Measurements from ENCODE around the gene ZDHHC11.
"Not testable (repeated sequence)": the region's sequence is repeated elsewhere in the genome, so short reads cannot be mapped to it uniquely, and the experiment has no call there.

The ZDHHC11 gene

DNA sequence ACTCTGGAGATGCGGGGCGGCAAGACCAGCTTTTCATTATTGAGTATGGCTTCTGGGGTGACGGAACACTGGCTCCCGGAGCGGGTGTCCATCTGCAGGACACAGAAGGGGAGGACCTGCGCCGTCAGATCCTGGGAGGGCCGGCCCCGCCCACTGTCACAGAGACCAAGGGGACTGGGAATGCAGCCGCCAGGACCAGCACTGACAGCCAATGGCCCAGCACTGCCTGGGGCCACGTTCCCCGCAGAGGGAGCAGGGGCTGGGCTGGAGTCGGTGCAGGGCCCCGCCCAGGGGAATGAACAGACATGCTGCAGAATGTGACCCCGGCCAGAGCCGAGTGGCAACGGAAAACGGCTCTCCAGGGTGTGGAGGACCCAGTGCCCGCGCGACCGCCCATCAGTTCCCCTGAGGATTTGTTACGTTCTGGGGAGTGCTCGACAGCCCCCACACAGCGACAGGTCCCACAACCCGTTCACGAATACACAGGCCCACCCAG is at the start of gene ZDHHC11:
TSS of gene ZDHHC11 (minus strand) at position 476 of the 496 bp plus-strand sequence. CDS start at position 92, 384 bp downstream.
- no peak for DNase-seq

DNA sequence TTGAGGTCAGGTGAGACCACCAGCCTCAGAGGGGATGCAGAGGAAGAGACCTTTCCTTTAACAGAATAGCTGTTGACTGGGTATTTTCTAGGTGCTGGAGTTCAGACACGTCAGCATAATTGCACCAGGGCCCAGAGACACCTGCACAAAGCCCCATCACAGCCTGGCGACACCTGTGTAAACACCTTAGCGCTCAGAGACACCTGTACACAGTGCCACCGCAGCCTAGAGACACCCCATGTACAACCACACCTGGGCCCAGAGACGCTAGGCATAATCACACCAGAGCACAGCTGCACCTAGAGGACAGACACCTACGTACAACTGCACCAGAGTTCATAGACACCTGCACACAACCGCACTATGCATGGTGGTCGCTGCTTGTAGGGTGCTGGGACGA is 42.9 kb upstream of the ZDHHC11 start:
- DNase-seq: no peak

GRCh38 chr5:893137-893506 is 42.3 kb upstream of the ZDHHC11 start:
- DNase-seq: no peak

GRCh38 chr5:892394-893136 is 41.8 kb upstream of the ZDHHC11 start, which contains the start of the genes BRD9 and TRIP13:
TSS of gene BRD9 (minus strand) at chr5:892801. CDS start at chr5:892657, 144 bp downstream.
TSS of gene TRIP13 (plus strand) at chr5:892884. CDS start at chr5:892999, 115 bp downstream.
- DNase-seq: peak; percentile 85

DNA sequence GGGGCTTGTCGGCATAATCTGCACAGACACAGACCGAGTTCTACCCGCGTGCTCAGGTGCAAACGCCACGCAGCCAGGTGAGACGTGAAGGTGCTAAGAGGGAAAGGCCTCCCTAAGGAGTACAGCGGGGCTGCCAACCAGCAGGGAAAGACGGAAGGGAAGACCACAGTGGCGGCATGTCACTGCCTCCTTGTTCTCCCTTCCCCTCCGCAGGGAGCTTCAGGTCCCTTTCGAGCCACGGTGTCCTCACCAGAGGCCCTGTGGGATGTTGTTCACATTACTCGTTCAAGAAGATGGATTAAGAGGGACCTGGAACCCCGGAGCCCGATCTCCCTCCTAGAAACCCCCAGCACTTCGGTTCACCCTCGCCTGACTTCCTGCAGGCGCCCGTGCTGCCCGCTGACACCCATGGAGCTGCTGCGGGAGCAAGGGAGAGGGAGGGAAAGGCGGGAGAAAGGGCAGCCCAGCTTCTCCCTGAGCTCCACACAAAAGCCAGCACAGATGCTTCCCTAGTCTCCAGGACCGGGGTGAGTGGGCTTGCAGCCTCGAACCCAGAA is 41.1 kb upstream of the ZDHHC11 start:
- DNase-seq: no peak

DNA sequence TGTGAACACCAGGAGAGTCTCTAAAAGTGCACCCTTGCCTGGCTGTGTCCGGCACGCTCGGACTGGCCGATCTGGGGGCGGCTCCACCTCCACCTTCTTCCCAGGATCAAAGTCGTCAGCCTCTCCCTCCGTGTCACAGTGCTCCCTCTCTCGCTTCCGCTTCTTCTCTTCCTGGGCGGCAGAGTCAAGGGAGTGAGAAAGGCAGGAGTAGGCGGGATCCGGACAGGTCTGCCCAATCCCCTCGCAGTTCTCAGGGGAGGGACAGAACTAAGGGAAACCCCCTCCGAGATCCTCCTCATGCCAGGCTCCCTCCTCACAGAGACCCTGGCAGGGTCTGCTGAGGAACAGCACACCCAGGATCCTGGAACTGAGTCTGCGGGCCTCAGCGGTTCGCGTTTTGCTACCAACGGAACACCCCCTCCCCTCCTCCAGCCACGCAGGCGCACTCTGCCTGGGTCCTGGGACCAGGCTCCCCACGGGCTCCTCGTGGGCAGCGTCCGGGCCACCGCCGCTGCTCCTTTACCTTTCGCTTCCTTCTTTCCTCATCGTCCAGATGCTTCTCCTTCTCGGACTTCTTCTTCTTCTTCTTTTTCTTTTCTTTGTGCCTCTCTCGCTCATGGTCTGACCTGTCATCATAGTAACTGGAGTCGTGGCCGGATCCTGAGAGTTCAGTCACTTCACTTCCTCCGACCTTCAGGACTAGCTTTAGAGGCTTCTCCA is 40.5 kb upstream of the ZDHHC11 start:
- DNase-seq: no peak

GRCh38 chr5:889075-889710 is 38.4 kb upstream of the ZDHHC11 start:
- no peak for DNase-seq

GRCh38 chr5:888638-889035 is 37.9 kb upstream of the ZDHHC11 start:
- DNase-seq: no peak

GRCh38 chr5:887947-888637 is 37.3 kb upstream of the ZDHHC11 start:
- no peak for DNase-seq

DNA sequence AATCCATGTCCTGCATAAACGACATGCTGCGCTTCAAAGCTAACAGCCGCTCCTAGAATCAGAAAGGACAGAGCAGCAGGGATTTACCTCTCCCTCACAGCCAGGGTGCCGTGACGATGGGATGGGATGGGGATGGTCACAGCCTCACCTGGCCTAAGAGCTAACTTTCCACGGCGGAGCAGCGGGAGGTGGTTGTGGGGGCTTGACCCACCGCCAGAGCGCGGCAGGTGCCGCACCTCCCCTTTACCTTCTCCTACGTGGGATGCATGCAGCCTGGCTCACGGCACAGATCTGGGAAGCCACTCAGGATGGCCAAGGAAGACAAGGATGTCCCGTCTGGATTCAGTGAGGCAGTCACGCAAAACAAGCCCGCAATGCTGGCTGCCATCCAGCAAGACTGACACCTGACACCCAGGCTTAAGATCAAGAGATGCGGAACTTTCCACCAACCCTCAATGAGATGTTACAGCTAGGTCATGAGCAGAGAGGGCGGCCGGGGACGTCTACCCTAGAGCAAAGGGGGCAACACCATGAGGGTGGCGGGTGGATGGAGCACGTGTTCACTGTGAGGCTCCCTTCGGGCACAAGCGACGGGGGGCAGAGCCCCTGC is 36.0 kb upstream of the ZDHHC11 start:
- no peak for DNase-seq

DNA sequence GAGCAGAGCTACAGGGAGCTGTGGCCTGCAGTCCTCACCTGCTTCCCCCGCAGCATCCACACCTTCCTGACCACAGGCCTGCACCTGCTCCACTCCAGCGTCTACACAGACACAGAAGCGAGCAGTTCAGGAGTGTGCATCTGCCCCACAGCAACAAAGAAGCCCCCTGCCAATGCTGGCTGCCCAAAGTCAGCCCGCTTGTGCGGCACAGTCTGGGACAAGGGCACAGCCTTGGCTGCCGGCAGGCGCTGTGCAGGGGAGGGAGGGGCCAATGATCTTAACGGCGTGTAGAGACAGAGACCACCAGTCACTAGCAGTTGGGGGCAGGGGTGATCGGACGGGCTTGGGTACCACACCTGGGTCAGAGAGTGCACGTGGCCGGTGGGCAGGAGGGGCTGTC is 35.2 kb upstream of the ZDHHC11 start:
- DNase-seq: no peak

DNA sequence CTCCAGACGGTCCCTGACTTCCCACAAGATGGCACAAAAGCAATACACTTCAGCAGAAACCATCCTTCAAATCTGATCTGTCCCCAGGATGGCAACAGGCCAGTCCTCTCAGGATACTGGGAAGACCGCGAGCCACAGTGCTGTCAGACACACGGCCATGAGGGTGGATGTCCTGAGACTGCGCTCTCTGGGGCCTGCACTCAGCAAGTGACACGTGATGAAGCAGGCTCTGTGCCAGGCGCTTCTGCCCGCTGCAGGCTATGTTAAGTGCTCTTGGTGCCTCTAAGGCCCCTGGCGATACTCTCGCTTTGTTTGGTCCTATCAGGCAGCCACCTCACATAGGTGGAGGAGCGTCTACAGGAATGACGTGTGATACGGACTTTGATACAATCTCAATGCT is 34.7 kb upstream of the ZDHHC11 start:
- no peak for DNase-seq

DNA sequence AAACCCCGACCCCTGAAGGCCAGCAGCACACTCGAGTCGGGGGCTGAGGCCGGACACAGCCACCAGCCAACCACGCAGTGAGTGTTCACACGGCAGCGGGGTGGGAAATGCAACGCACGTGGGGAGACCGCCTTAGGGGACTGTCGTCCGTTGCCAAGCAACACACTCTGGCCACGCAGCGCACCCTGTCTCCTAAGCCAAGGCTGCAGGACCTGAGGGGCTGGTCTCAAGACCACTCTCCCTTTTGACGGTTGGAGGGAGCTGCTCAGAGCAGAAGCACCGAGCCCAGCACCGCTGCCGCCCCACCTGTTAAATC is 34.3 kb upstream of the ZDHHC11 start:
- no peak for DNase-seq

DNA sequence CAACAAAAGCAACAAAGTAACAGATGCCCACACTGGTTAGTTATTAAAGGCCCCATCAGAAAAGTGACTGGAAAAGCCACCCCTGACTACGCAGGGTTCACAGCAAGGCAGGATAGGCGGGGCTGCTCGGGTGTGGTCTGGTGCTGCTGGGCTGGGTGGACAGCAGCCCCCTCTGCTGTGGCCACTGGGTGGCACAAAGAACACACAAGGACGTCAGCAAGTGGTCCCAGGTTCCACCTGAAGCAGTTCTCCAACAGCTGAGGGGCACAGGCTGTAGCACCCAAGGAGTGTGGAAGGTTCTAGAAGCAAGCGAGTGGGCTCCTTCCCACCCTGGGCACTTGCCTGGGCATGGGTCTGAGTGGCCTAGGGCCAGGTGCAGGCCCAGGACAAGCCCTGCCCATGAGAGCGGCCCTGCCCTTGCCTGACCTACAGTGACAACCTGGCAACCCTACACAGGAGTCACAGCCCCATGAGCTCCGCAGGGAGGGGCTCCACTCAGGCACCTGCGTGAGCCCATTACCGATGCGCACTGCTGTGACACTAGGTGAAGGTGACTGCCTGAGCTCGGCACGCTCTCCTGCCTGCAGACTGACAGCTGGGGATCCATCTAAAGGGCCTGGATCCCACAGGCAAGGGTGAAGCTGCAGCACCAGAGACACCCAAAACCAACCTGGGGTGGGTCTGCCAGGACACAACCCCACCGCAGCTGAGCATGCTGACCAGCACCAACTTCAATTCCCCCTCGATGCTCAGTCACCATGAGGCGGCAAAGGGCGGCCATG is 33.8 kb upstream of the ZDHHC11 start:
- DNase-seq: no peak

DNA sequence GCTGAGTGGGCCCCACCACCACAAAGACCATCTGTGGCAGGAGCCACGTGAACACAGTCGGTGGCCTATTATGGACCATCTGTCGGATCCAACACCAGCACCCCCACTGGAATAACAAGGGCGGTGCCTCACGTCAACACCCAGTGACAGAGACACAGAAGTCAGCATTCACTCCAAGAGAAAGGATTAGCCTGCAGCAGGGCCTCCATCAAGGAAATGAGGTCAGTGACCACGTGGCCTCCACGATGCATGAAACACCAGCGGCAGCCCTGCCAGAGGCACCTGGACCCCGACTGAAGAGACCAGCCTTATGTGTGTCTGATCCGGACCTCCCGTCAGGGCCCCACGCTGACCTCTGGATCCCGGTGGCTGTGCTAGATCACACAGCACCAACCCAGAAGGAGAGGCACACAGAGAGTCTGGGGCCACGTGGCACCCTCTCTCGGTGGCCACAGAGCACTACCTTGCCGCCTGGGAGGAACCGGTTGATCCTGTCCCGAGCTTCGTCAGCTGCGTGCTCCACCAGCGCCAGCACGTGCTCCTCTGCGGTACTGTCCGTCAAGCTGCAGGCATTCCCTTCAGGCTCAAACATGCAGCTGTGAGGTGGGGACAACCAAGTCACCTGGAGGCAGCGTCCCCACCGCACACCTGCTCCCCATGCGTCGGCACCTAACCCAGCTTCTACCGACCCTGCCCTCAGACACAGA is 32.8 kb upstream of the ZDHHC11 start:
- DNase-seq: no peak

DNA sequence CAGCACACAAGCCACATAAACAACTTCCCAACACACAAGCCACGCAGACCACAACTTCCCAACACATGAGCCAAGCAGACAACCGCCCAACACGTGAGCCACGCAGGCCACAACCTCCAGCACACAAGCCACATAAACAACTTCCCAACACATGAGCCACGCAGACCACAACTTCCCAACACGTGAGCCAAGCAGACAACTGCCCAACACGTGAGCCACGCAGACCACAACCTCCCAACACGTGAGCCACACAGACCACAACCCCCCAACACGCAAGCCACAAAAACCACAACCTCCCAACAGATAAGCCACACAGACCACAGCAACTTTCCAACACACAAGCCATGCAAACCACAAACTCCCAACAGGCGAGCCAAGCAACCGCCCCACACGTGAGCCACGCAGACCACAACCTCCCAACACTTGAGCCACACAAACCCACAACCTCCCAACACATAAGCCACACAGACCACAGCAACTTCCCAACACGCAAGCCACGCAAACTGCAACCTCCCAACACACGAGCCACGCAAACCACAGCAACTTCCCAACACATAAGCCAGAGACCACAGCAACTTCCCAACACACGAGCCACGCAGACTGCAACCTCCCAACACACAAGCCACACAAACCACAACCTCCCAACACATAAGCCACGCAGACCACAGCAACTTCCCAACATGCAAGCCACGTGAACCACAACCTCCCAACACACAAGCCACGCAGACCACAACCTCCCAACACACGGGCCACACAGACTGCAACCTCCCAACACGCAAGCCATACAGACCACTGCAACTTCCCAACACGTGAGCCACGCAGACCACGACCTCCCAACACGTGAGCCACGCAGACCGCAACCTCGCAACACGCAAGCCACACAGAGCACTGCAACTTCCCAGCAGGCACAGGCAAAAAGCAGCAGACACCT is 31.7 kb upstream of the ZDHHC11 start:
- DNase-seq: no peak

GRCh38 chr5:881551-881935 is 30.8 kb upstream of the ZDHHC11 start:
- DNase-seq: no peak

- DNase-seq: no peak
These were observed 30.2 kb upstream of the ZDHHC11 start for GRCh38 chr5:880816-881550.

DNA sequence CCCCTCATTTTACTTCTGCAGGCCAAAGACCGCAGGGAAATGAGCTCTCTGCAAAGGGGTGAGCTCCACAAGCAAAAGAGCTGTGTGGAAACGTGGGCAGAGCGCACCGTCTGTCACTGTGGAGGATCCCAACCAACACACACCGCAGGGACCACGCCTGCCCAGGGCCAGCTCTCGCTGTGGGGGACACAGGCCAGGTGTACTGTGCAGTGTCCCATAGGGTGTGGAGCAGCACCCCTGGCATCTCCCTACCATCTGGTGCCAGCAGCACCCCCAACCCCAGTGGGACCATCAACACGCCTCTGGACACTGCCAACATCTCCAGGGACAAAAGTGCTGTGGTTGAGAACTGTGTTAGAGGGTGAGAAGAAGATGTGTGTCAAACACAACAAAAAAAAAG is 27.9 kb upstream of the ZDHHC11 start:
- DNase-seq: not testable (repeated sequence)

Data from stimulated activated CD4-positive, alpha-beta T cell treated with anti-CD3 and anti-CD28 coated beads, Interleukin-1b, Interleukin-23, amount 100 ng/mL, for 48 hours (primary cell).